Measurements from ENCODE around the gene LPP. TPM values are rescaled to one million over a fixed set of nuclear protein-coding genes. Genes with fewer than 3 reads are reported as not detected.

The LPP gene
- total RNA-seq, 6 donors from 2014 or later, result 86.0 to 196 (median 160) TPM

DNA sequence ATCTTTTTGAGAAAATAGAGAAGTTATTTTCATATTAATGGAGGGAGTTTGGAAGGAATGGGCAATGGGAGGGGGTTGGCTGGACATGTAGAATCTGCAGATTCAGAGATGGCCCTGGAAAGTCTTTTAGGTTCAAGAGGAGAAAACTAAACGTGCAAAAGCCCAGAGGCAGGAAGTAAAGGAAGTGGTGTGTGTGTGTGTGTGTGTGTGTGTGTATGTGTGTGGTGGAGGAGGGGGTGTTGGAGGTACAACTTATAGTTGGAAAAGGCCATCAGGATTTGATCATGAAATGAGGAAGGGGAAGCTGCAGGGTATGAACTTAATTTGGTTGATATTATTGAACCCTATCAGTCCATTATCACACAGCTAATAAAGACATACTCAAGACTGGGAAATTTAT lies 5.6 kb upstream of the LPP start:
- DNase-seq (no peak), ATAC-seq (ENCODE audit: low FRiP score in 2 of 2) (no peak)
- H3K36me3 ChIP-seq, result no peaks in the 10 kb centered on the region
- peaks cover 0 to 15% (median 10%) of the 10 kb centered on the region in 4 donors for H3K4me1 ChIP-seq
- no peak overlapping the region for H3K4me3 ChIP-seq
- WGBS, 2 donors, result 22 to 30% methylated on average over 1 of the region's 1 CpG
- no peaks in the 10 kb centered on the region for H3K27me3 ChIP-seq
- TF ChIP-seq POLR2AphosphoS5 (IDR thresholded peaks at IDR 0.05), result no peak
- no peak for TF ChIP-seq CTCF (IDR thresholded peaks at IDR 0.05)
- no peak for TF ChIP-seq EP300 (IDR thresholded peaks at IDR 0.05)
- TF ChIP-seq POLR2A (IDR thresholded peaks at IDR 0.05), result no peak
- H3K27ac ChIP-seq, result no peak overlapping the region
- H3K9me3 ChIP-seq, result no peaks in the 10 kb centered on the region

- DNase-seq (peak in 1 of 2 donors; percentile 47), ATAC-seq (ENCODE audit: low FRiP score in 2 of 2) (no peak)
- no peak overlapping the region for H3K4me3 ChIP-seq
- no peaks in the 10 kb centered on the region for H3K36me3 ChIP-seq
- TF ChIP-seq EP300 (IDR thresholded peaks at IDR 0.05), result no peak
- TF ChIP-seq CTCF (IDR thresholded peaks at IDR 0.05), result no peak
- TF ChIP-seq POLR2AphosphoS5 (IDR thresholded peaks at IDR 0.05), result no peak
- TF ChIP-seq POLR2A (IDR thresholded peaks at IDR 0.05), result no peak
- no peaks in the 10 kb centered on the region for H3K9me3 ChIP-seq
- WGBS, 2 donors, result 82 to 87% methylated on average over 8 to 9 of the region's 9 CpGs
- H3K4me1 ChIP-seq, result peaks cover 0 to 18% (median 11%) of the 10 kb centered on the region in 4 donors
- no peaks in the 10 kb centered on the region for H3K27me3 ChIP-seq
- H3K27ac ChIP-seq, result no peak overlapping the region
These were observed 4.4 kb upstream of the LPP start for GRCh38 chr3:188149587-188149986.

GRCh38 chr3:188150982-188151381 lies 3.0 kb upstream of the LPP start:
- Histone ChIP-seq H3K27ac (no peak overlapping the region), H3K4me3 (no peak overlapping the region), H3K4me1 (peaks cover 13 to 31% (median 24%) of the 10 kb centered on the region in 4 donors), H3K9me3 (no peaks in the 10 kb centered on the region), H3K36me3 (no peaks in the 10 kb centered on the region), H3K27me3 (no peaks in the 10 kb centered on the region)
- 95 to 97% methylated on average over 6 of the region's 6 CpGs for WGBS, 2 donors
- ATAC-seq (ENCODE audit: low FRiP score in 2 of 2) (no peak), DNase-seq (no peak)
- TF ChIP-seq POLR2AphosphoS5 (IDR thresholded peaks at IDR 0.05), result no peak
- TF ChIP-seq CTCF (IDR thresholded peaks at IDR 0.05), result no peak
- no peak for TF ChIP-seq POLR2A (IDR thresholded peaks at IDR 0.05)

DNA sequence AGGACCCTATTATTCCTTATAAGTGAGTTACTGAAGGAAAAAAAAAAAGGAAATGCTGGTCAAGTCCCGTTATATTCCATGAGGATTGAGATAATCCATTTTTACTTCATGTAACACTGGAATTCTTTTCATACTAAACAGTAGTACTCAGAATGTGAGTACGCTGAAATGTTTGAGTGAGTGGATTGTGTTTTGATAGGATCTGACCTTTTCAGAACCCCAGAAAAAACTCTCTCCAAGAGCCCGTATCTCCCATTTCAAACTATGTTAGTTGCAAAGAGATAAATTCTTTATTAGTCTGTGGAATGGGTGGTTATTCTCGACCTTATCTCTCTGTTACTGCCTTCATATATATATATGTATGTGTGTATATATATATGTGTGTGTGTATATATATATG lies 2.5 kb upstream of the LPP start:
- TF ChIP-seq POLR2AphosphoS5 (IDR thresholded peaks at IDR 0.05), result no peak
- no peak for TF ChIP-seq EP300 (IDR thresholded peaks at IDR 0.05)
- no peak for TF ChIP-seq CTCF (IDR thresholded peaks at IDR 0.05)
- no peak for TF ChIP-seq POLR2A (IDR thresholded peaks at IDR 0.05)
- no peak for DNase-seq
- Histone ChIP-seq H3K4me3 (no peak overlapping the region), H3K9me3 (no peaks in the 10 kb centered on the region), H3K27ac (peak overlapping the region in 2 of 4 donors; percentile 95 to 98), H3K27me3 (no peaks in the 10 kb centered on the region), H3K4me1 (peaks cover 15 to 36% (median 28%) of the 10 kb centered on the region in 4 donors), H3K36me3 (no peaks in the 10 kb centered on the region)
- no peak for ATAC-seq (ENCODE audit: low FRiP score in 2 of 2)
- 62 to 71% methylated on average over 4 of the region's 4 CpGs for WGBS, 2 donors

DNA sequence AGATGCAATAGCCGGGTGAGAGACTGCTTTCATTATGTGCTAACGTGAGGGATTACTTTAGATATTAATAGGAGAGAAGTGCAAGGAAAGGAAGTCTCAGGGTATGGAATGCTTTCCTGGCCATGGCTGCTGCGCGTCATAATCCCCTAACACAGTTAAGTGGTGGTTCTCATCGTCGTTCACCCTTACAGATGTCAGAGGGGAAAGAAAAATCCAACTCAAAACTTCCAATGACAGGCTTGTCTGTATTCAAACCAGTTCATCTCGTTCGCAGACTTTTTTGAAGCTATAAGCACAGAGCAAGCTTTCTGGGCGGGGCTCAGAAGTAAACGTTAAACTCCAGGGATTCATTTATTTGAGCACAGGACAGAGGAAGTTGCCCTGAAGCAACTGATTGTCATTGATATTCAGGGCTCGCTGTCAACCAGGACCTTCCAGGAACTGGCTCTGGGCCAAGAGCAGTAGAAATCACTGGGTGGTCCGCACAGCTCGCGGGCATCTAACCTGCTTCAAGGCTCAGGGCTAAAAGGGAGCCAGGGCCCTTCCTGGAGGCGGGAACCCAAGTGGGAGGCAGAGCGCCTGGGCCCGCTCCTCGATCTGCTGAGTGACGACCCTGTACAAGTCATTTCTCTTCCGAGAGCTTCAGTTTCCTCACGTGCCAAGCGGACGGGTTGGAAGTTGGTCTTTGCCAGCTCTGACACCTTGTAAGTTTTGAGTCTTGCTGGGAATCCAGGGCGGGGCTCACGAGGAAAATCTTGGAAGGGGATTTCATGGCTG lies 1.1 kb upstream of the LPP start:
- peak; percentile 44 to 53 for DNase-seq
- H3K9me3 ChIP-seq, result no peaks in the 10 kb centered on the region
- WGBS, 2 donors, result 25 to 26% methylated on average over 24 to 25 of the region's 25 CpGs
- TF ChIP-seq POLR2A (IDR thresholded peaks at IDR 0.05), result peak in 2 of 4 donors; percentile 7 to 21
- peak in 1 of 4 donors; percentile 58 for TF ChIP-seq EP300 (IDR thresholded peaks at IDR 0.05)
- TF ChIP-seq CTCF (IDR thresholded peaks at IDR 0.05), result no peak
- TF ChIP-seq POLR2AphosphoS5 (IDR thresholded peaks at IDR 0.05), result peak; percentile 14 to 53
- H3K36me3 ChIP-seq, result no peaks in the 10 kb centered on the region
- peaks cover 22 to 48% (median 35%) of the 10 kb centered on the region in 4 donors for H3K4me1 ChIP-seq
- H3K27ac ChIP-seq, result peak overlapping the region; percentile 92 to 98 (median 96)
- peak; percentile 9 to 34 for ATAC-seq (ENCODE audit: low FRiP score in 2 of 2)
- H3K4me3 ChIP-seq, result peak overlapping the region; percentile 65 to 83 (median 72)
- H3K27me3 ChIP-seq, result no peaks in the 10 kb centered on the region
